CD4-positive, alpha-beta T cell treated with Interferon alpha-2 for 1 hour (primary cell): ENCODE measurements around the gene HOXA7.

ENCODE experiments used
- DNase-seq, 2 donors: peaks; one replicate each; pipeline ENCODE4 v3.0.0-alpha.2; 2020 to 2022

Gene HOXA7

DNA sequence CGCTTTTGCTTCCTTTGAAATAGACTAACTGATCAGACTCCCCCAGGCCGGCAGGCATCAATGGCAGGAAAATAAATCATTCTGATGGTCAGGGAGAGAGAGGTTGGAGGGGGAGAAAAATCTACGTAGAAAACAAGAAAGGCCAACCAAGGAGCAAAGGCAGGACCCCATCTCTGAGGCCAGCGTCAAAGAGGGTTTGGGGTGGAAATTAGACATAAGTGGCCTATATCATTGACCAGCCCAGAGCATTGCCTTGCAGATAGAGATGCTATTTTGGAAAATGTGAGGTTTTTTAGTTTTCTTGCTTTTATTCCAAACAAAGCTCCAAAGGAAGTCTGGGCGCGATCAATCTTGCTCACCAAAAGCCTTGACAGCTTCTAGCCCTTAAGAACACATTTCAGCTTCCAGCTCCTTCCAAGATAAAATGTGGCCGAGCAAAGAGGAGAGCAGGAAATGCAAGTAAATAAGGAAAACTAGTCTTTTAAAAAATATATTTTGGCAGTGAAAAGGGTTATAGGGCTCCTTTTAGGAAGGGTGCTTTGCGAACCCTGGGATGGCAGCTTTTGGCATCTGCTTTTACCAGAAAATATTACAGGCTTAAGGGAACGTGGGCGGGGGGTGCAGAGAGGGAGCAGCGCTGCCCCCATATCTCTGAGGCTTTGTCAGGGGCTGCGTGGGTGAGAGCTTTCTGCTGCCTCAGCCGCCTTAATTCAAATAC, 52.0 kb downstream of the HOXA7 start:
- DNase-seq = no peak
